H9 (cell line): ENCODE data around the gene EXOSC2. TPM values are rescaled to one million over a fixed set of nuclear protein-coding genes. Genes with fewer than 3 reads are reported as not detected.

Source experiments
- DNase-seq: peaks from one replicate; pipeline ENCODE4 v3.0.0-alpha.2; 2017
- H2AFZ ChIP-seq: one replicate; pipeline ENCODE4 v1.6.1; 2013; ENCODE audit warnings: mild to moderate bottlenecking, low read length, control low read depth, moderate library complexity
- H2AK5ac ChIP-seq: 2 replicates; pipeline ENCODE4 v1.6.1; 2013; ENCODE audit warnings: low read length, control low read depth, mixed read lengths; ENCODE audit not compliant: insufficient read length
- H2BK120ac ChIP-seq: one replicate; pipeline ENCODE4 v1.6.1; 2013; ENCODE audit warnings: low read depth, mild to moderate bottlenecking, low read length, control low read depth, inconsistent platforms; ENCODE audit not compliant: poor library complexity, severe bottlenecking
- H2BK12ac ChIP-seq: 2 replicates; pipeline ENCODE4 v1.6.1; 2013; ENCODE audit warnings: low read length, control low read depth, mixed read lengths, low read depth; ENCODE audit not compliant: insufficient read length
- H2BK15ac ChIP-seq: 2 replicates; pipeline ENCODE4 v1.6.1; 2013; ENCODE audit warnings: low read depth, low read length, control low read depth
- H2BK20ac ChIP-seq: one replicate; pipeline ENCODE4 v1.6.1; 2013; ENCODE audit warnings: low read depth, mild to moderate bottlenecking, low read length, control low read depth, inconsistent platforms; ENCODE audit not compliant: poor library complexity, severe bottlenecking
- H2BK5ac ChIP-seq: 2 replicates; pipeline ENCODE4 v1.6.1; 2013; ENCODE audit warnings: low read length, control low read depth, mixed read lengths; ENCODE audit not compliant: insufficient read length
- H3K14ac ChIP-seq: 2 replicates; pipeline ENCODE4 v1.6.1; 2013; ENCODE audit warnings: low read length, control low read depth; ENCODE audit not compliant: insufficient read depth
- H3K18ac ChIP-seq: 2 replicates; pipeline ENCODE4 v1.6.1; 2013; ENCODE audit warnings: low read depth, mild to moderate bottlenecking, mixed read lengths, low read length, control low read depth; ENCODE audit not compliant: insufficient read length
- H3K23ac ChIP-seq: 2 replicates; pipeline ENCODE4 v1.6.1; 2013; ENCODE audit warnings: low read length, control low read depth, mixed read lengths, low read depth; ENCODE audit not compliant: insufficient read length
- H3K23me2 ChIP-seq: 2 replicates; pipeline ENCODE4 v1.6.1; 2013; ENCODE audit warnings: low read depth, mild to moderate bottlenecking, mixed read lengths, low read length, control low read depth; ENCODE audit not compliant: insufficient read length, poor library complexity, severe bottlenecking
- H3K27ac ChIP-seq: 2 replicates; pipeline ENCODE4 v1.5.1; 2013; ENCODE audit warnings: low read length, control low read depth, mixed read lengths, low read depth; ENCODE audit not compliant: insufficient read length
- H3K27me3 ChIP-seq: 2 replicates; pipeline ENCODE4 v1.6.1; 2013; ENCODE audit warnings: low read length, control low read depth, inconsistent platforms; ENCODE audit not compliant: insufficient read depth
- H3K4ac ChIP-seq: 2 replicates; pipeline ENCODE4 v1.6.1; 2013; ENCODE audit warnings: low read depth, mild to moderate bottlenecking, control low read depth, inconsistent platforms, low read length, moderate library complexity
- H3K4me1 ChIP-seq: 2 replicates; pipeline ENCODE4 v1.6.1; 2013; ENCODE audit warnings: low read length, control low read depth, inconsistent platforms; ENCODE audit not compliant: insufficient read depth
- H3K4me2 ChIP-seq: 2 replicates; pipeline ENCODE4 v1.6.1; 2013; ENCODE audit warnings: low read length, control low read depth, mixed read lengths; ENCODE audit not compliant: insufficient read length, insufficient read depth
- H3K56ac ChIP-seq: 2 replicates; pipeline ENCODE4 v1.6.1; 2013; ENCODE audit warnings: low read depth, mild to moderate bottlenecking, mixed read lengths, low read length, control low read depth; ENCODE audit not compliant: insufficient read length
- H3K79me1 ChIP-seq: 2 replicates; pipeline ENCODE4 v1.6.1; 2013; ENCODE audit warnings: low read depth, mild to moderate bottlenecking, moderate library complexity, low read length, control low read depth, inconsistent platforms; ENCODE audit not compliant: insufficient read depth, poor library complexity, severe bottlenecking
- H3K79me2 ChIP-seq: 2 replicates; pipeline ENCODE4 v1.6.1; 2013; ENCODE audit warnings: low read length, control low read depth, inconsistent platforms; ENCODE audit not compliant: insufficient read depth
- H3K9ac ChIP-seq: 2 replicates; pipeline ENCODE4 v1.6.1; 2013; ENCODE audit warnings: low read length, control low read depth, mixed read lengths; ENCODE audit not compliant: insufficient read length; ENCODE audit errors: extremely low read depth
- H3K9me3 ChIP-seq: one replicate; pipeline ENCODE4 v1.6.1; 2013; ENCODE audit warnings: low read depth, low read length, inconsistent platforms; ENCODE audit not compliant: control insufficient read depth
- H3T11ph ChIP-seq: one replicate; pipeline ENCODE4 v1.6.1; 2013; ENCODE audit warnings: mild to moderate bottlenecking, low read length, control low read depth, inconsistent platforms
- H4K20me1 ChIP-seq: one replicate; pipeline ENCODE4 v1.6.1; 2013; ENCODE audit not compliant: control insufficient read depth, insufficient read length, insufficient read depth
- H4K5ac ChIP-seq: 2 replicates; pipeline ENCODE4 v1.6.1; 2013; ENCODE audit warnings: low read depth, mild to moderate bottlenecking, mixed read lengths, low read length, control low read depth; ENCODE audit not compliant: insufficient read length
- H4K8ac ChIP-seq: replicated peaks from 2 replicates; pipeline ENCODE4 v1.6.1; 2013; ENCODE audit warnings: low read length, control low read depth, mixed read lengths, low read depth; ENCODE audit not compliant: insufficient read length
- H4K91ac ChIP-seq: 2 replicates; pipeline ENCODE4 v1.6.1; 2013; ENCODE audit warnings: low read depth, mild to moderate bottlenecking, moderate library complexity, mixed read lengths, low read length, control low read depth; ENCODE audit not compliant: insufficient read length
- H3K27ac Mint-ChIP-seq, 3 experiments: 2 replicates in 2 of 3; 3 replicates in 1 of 3; pipeline ENCODE4 v1.8.0; 2020 to 2021; ENCODE audit warnings: mixed read lengths in 3 of 3, mild to moderate bottlenecking in 1 of 3, moderate library complexity in 1 of 3
- H3K27me3 Mint-ChIP-seq: 2 replicates; pipeline ENCODE4 v1.8.0; 2021; ENCODE audit warnings: low read depth, mild to moderate bottlenecking, moderate library complexity, mixed read lengths
- H3K36me3 Mint-ChIP-seq, 3 experiments: 2 replicates in 2 of 3; 3 replicates in 1 of 3; pipeline ENCODE4 v1.8.0; 2020 to 2021; ENCODE audit warnings: low read depth in 3 of 3, mixed read lengths in 3 of 3; ENCODE audit not compliant: insufficient read depth in 1 of 3
- H3K4me1 Mint-ChIP-seq, 2 experiments: 2 replicates each; pipeline ENCODE4 v1.8.0; 2020; ENCODE audit warnings: mixed read lengths in 2 of 2
- H3K4me3 Mint-ChIP-seq, 2 experiments: 2 replicates in 1 of 2; 3 replicates in 1 of 2; pipeline ENCODE4 v1.8.0; 2020 to 2021; ENCODE audit warnings: mild to moderate bottlenecking in 2 of 2, mixed read lengths in 2 of 2, moderate library complexity in 1 of 2
- H3K9me3 Mint-ChIP-seq, 2 experiments: 2 replicates in 1 of 2; 3 replicates in 1 of 2; pipeline ENCODE4 v1.8.0; 2020; ENCODE audit warnings: mild to moderate bottlenecking in 2 of 2, mixed read lengths in 2 of 2, moderate library complexity in 1 of 2
- WGBS: extraction: QIAGEN DNeasy Blood & Tissue Kit; methylation state at CpG from one replicate; pipeline ENCODE4 v1.1.7; 2013; ENCODE audit warnings: missing lambda C conversion rate, low lambda C conversion rate, mixed read lengths; ENCODE audit not compliant: insufficient read length; ENCODE audit errors: extremely low coverage; 5-methylcytosine and 5-hydroxymethylcytosine counted together
- total RNA-seq: library from RNA; stranded (reverse); gene quantifications from 2 replicates; pipeline ENCODE4 v1.2.1, GENCODE V29; 2021
- TF ChIP-seq, protein P1 (sequence below): fragments of 200-600 bp; sonication (generic); conservative IDR thresholded peaks from 3 replicates; pipeline ENCODE4 v1.8.0; 2021; ENCODE audit warnings: antibody characterized with exemption, mild to moderate bottlenecking

EXOSC2 gene
- total RNA-seq, 1 experiment from 2014 or later = 94.5 TPM

DNA sequence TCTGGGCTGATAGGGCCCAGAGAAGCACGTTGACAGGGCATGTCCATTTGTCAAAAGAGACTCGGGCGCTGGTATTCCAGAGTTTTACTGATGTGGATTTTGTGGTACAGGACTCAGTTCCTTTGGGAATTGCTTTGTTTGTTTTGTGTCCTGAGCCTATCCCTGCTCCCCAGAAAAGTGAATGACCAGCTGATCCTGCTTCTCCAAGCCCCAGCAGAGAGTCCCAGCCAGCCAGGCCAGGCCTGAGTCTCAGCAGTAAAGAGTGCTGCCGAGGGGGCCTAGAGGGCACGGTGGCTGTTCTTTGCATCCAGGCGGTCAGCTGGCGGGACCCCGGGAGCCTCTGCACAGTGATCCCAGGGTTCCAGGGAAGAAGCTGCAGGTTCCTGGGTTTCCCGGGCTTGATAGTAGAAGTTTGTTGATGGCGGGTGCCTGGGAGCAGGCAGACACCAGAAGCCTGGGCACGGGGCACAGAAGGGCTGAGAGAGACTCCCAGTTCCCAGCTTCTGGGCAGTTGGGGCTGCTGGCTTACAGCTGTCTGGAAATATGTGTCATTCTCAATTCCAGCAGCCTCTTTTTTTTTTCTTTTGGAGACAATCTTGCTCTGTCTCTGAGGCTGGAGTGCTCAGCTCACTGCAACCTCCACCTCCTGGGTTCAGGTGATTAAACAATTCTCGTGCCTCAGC, 20.5 kb upstream of the EXOSC2 start:
- Histone ChIP-seq H3K79me1 (no peaks in the 10 kb centered on the region), H3K23me2 (no peaks in the 10 kb centered on the region), H2BK15ac (no peak overlapping the region), H2BK12ac (no peak overlapping the region), H3K4ac (no peak overlapping the region), H3K23ac (no peak overlapping the region), H2AK5ac (no peak overlapping the region), H3K14ac (no peak overlapping the region), H4K20me1 (no peaks in the 10 kb centered on the region), H4K5ac (no peak overlapping the region), H3K4me1 (no peaks in the 10 kb centered on the region), H2BK120ac (no peak overlapping the region), H3K56ac (no peak overlapping the region), H3K9me3 (no peaks in the 10 kb centered on the region), H3T11ph (no peak overlapping the region), H4K8ac (no peak overlapping the region), H2BK20ac (no peak overlapping the region), H2BK5ac (no peak overlapping the region), H3K27ac (no peak overlapping the region), H3K4me2 (no peak overlapping the region), H3K18ac (no peak overlapping the region), H3K27me3 (peaks cover 8% of the 10 kb centered on the region), H3K9ac (no peak overlapping the region), H3K79me2 (no peaks in the 10 kb centered on the region), H4K91ac (no peak overlapping the region), H2AFZ (no peak overlapping the region)
- no CpG with 5 or more reads among the region's 12 CpGs for WGBS
- Mint-ChIP-seq H3K27me3 (peaks cover 71% of the 10 kb centered on the region), H3K9me3 (no peaks in the 10 kb centered on the region; a peak in 2 of 5 replicates), H3K4me3 (no peak overlapping the region), H3K36me3 (no peaks in the 10 kb centered on the region), H3K27ac (no peak overlapping the region), H3K4me1 (peaks cover 0 to 3% of the 10 kb centered on the region in 2 experiments; a peak in 1 of 4 replicates)
- TF ChIP-seq, protein P1, sequence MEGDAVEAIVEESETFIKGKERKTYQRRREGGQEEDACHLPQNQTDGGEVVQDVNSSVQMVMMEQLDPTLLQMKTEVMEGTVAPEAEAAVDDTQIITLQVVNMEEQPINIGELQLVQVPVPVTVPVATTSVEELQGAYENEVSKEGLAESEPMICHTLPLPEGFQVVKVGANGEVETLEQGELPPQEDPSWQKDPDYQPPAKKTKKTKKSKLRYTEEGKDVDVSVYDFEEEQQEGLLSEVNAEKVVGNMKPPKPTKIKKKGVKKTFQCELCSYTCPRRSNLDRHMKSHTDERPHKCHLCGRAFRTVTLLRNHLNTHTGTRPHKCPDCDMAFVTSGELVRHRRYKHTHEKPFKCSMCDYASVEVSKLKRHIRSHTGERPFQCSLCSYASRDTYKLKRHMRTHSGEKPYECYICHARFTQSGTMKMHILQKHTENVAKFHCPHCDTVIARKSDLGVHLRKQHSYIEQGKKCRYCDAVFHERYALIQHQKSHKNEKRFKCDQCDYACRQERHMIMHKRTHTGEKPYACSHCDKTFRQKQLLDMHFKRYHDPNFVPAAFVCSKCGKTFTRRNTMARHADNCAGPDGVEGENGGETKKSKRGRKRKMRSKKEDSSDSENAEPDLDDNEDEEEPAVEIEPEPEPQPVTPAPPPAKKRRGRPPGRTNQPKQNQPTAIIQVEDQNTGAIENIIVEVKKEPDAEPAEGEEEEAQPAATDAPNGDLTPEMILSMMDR = no peak
- no peak for DNase-seq
